Activated naive CD4-positive, alpha-beta T cell treated with anti-CD3 and anti-CD28 coated beads for 36 hours (primary cell): ENCODE data around the gene PRDM2. TPM values are rescaled to one million over a fixed set of nuclear protein-coding genes. Genes with fewer than 3 reads are reported as not detected.
A peak's percentile ranks its signal among the peaks of the same experiment; 100 is the strongest.

Experiments used
- CTCF ChIA-PET: fragments of 350-600 bp; sonication (Branson Sonifier 250); formaldehyde crosslinking; loops from one replicate; lab custom pipeline; 2021; ENCODE audit warnings: antibody characterized with exemption; lab: Charles Lee
- DNase-seq: peaks from one replicate; pipeline ENCODE4 v3.0.0-alpha.2; 2020
- H3K27ac Mint-ChIP-seq: one replicate; pipeline ENCODE4 v1.8.0; 2021; ENCODE audit warnings: mild to moderate bottlenecking, mixed read lengths
- H3K27me3 Mint-ChIP-seq: one replicate; pipeline ENCODE4 v1.8.0; 2021; ENCODE audit warnings: low read depth, mixed read lengths
- H3K36me3 Mint-ChIP-seq: one replicate; pipeline ENCODE4 v1.8.0; 2021; ENCODE audit warnings: low read depth, mixed read lengths
- H3K4me1 Mint-ChIP-seq: one replicate; pipeline ENCODE4 v1.8.0; 2021; ENCODE audit warnings: low read depth, mixed read lengths
- H3K4me3 Mint-ChIP-seq: one replicate; pipeline ENCODE4 v1.8.0; 2021; ENCODE audit warnings: mild to moderate bottlenecking, moderate library complexity, mixed read lengths
- H3K9me3 Mint-ChIP-seq: one replicate; pipeline ENCODE4 v1.8.0; 2021; ENCODE audit warnings: mixed read lengths
- intact Hi-C: fragments of 100-400 bp; cut with micrococcal nuclease; formaldehyde crosslinking; loops from one replicate; pipeline ENCODE4 v1.15.1; 2023
- total RNA-seq, 2 experiments: library from RNA; stranded (reverse); gene quantifications; one replicate each; pipeline ENCODE4 v1.2.3, GENCODE V29; 2021

PRDM2 gene
- total RNA-seq, 2 experiments from 2014 or later = 33.8 to 37.3 TPM

DNA sequence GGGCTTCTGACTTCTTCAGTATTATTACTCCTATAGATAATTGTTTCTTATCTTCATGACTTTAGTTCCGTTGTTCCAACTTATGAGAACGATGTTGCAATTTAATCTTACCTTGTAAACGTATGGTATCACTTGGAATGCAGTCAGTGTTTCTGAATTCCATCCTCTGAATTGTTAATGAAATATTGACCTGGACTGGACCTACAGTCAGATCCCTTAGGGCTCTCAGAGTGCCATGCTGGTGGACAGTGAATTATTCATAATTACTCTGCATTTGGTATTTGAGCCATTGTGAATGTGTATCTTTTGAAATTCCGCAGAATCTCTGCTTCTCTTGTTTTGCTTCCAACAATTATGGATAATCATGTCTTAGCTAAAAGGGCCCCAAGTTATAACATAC, 72.3 kb downstream of the PRDM2 start:
- H3K4me3 Mint-ChIP-seq = no peak overlapping the region
- DNase-seq = no peak
- intact Hi-C loops = no loop called here
- H3K27me3 Mint-ChIP-seq = no peaks in the 10 kb centered on the region
- H3K9me3 Mint-ChIP-seq = no peaks in the 10 kb centered on the region
- H3K27ac Mint-ChIP-seq = no peak overlapping the region
- CTCF ChIA-PET = interaction anchor here (0.8 to 1.1 kb wide), 2 partner anchors 11 to 47 kb away, joined by 3 read pairs; no protein-coding TSS in a partner anchor
- H3K4me1 Mint-ChIP-seq = peaks cover 29% of the 10 kb centered on the region
- H3K36me3 Mint-ChIP-seq = peaks cover 14% of the 10 kb centered on the region

DNA sequence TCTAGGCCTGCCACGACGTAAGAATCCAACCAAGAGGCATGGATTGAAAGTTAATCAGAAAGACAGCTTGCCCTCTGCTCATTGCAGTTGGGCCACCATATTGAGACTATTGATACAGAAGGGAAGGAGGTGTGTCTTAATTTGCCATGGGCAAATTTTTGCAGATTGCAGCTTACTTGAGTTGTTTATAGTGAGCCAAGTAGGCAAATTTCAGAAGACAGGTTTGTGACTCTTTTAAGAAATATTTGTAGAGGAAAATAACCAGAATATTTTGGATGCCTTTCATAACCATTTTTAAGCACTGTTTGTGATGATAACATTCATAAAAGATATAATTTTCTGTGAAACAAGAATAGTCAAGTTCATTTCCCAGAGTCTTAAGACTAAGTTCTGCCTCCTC, 74.1 kb downstream of the PRDM2 start:
- Mint-ChIP-seq H3K27me3 (no peaks in the 10 kb centered on the region), H3K27ac (no peak overlapping the region)

DNA sequence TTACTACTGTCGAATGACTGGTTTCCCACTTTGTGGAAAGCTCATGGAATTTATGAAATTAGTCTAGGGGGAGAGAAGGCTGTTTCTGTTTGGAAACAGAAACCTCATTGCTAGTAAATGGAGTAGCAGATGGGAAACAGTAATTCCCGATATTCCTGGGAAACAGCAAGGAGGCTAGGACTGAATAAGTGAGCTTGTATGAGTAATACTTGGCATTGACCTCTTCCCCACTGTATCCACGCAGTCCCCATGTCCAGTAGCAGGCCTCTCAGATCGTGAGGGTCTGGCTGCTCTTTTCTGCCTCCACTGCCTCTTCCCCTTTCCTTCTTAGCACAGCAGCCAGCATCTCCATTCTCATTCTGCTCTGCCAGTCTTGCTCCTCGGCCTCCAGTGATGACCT, 75.5 kb downstream of the PRDM2 start:
- no peak overlapping the region for H3K4me3 Mint-ChIP-seq
- CTCF ChIA-PET = no interaction called here
- intact Hi-C loops = no loop called here
- peaks cover 21% of the 10 kb centered on the region for H3K4me1 Mint-ChIP-seq
- H3K9me3 Mint-ChIP-seq = no peaks in the 10 kb centered on the region
- H3K27ac Mint-ChIP-seq = no peak overlapping the region
- H3K36me3 Mint-ChIP-seq = peaks cover 27% of the 10 kb centered on the region
- DNase-seq = no peak
- no peaks in the 10 kb centered on the region for H3K27me3 Mint-ChIP-seq

More for the DNA sequence above, 74.1 kb downstream of the PRDM2 start:
- peaks cover 23% of the 10 kb centered on the region for H3K4me1 Mint-ChIP-seq
- CTCF ChIA-PET = no interaction called here
- H3K9me3 Mint-ChIP-seq = no peaks in the 10 kb centered on the region
- intact Hi-C loops = no loop called here
- DNase-seq = no peak
- no peak overlapping the region for H3K4me3 Mint-ChIP-seq
- H3K36me3 Mint-ChIP-seq = peaks cover 19% of the 10 kb centered on the region

DNA sequence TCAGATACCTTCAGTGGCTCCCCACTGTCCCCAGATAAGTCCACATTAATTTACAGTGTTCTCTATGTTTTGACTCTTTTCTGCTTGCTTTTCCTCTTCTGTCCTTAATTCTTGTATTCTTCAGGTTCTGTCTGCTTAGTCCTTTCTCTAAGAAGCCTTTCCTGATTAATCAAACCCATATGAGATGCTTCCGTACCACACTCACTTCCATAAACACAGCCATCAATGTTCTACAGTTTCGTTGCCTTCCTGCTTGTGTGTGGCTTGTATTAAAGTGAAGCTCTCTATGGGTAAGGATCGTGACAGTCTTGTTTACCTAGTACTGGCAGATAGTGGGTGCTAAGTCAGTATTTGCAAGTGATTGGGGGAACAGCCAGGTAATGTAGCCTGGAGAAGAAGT, 75.9 kb downstream of the PRDM2 start:
- Mint-ChIP-seq H3K27me3 (no peaks in the 10 kb centered on the region), H3K4me3 (no peak overlapping the region), H3K9me3 (no peaks in the 10 kb centered on the region), H3K36me3 (peaks cover 26% of the 10 kb centered on the region), H3K27ac (no peak overlapping the region), H3K4me1 (peaks cover 21% of the 10 kb centered on the region)
- CTCF ChIA-PET = no interaction called here
- DNase-seq = no peak
- intact Hi-C loops = no loop called here

DNA sequence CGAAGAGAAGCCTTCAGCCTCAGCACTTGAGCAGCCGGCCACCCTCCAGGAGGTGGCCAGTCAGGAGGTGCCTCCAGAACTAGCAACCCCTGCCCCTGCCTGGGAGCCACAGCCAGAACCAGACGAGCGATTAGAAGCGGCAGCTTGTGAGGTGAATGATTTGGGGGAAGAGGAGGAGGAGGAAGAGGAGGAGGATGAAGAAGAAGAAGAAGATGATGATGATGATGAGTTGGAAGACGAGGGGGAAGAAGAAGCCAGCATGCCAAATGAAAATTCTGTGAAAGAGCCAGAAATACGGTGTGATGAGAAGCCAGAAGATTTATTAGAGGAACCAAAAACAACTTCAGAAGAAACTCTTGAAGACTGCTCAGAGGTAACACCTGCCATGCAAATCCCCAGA, 78.4 kb downstream of the PRDM2 start:
- no peak for DNase-seq
- Mint-ChIP-seq H3K27ac (no peak overlapping the region), H3K27me3 (no peaks in the 10 kb centered on the region), H3K9me3 (no peaks in the 10 kb centered on the region), H3K36me3 (peaks cover 39% of the 10 kb centered on the region), H3K4me1 (peaks cover 39% of the 10 kb centered on the region), H3K4me3 (no peak overlapping the region)
- intact Hi-C loops = no loop called here
- CTCF ChIA-PET = no interaction called here

DNA sequence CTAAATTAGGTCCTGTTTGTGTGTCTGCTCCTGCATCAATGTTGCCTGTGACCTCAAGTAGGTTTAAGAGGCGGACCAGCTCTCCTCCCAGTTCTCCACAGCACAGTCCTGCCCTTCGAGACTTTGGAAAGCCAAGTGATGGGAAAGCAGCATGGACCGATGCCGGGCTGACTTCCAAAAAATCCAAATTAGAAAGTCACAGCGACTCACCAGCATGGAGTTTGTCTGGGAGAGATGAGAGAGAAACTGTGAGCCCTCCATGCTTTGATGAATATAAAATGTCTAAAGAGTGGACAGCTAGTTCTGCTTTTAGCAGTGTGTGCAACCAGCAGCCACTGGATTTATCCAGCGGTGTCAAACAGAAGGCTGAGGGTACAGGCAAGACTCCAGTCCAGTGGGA, 79.9 kb downstream of the PRDM2 start:
- H3K27me3 Mint-ChIP-seq = no peaks in the 10 kb centered on the region
- CTCF ChIA-PET = no interaction called here
- peak overlapping the region; percentile 33 for H3K27ac Mint-ChIP-seq
- no peak overlapping the region for H3K4me3 Mint-ChIP-seq
- no peaks in the 10 kb centered on the region for H3K9me3 Mint-ChIP-seq
- no peak for DNase-seq
- intact Hi-C loops = no loop called here
- H3K4me1 Mint-ChIP-seq = peaks cover 48% of the 10 kb centered on the region
- H3K36me3 Mint-ChIP-seq = peaks cover 38% of the 10 kb centered on the region

DNA sequence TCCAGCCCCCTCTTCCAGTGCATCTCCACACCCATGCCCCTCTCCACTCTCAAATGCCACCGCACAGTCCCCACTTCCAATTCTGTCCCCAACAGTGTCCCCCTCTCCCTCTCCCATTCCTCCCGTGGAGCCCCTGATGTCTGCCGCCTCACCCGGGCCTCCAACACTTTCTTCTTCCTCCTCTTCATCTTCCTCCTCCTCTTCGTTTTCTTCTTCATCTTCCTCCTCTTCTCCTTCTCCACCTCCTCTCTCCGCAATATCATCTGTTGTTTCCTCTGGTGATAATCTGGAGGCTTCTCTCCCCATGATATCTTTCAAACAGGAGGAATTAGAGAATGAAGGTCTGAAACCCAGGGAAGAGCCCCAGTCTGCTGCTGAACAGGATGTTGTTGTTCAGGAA, 80.8 kb downstream of the PRDM2 start:
- intact Hi-C loops = no loop called here
- DNase-seq = no peak
- Mint-ChIP-seq H3K27me3 (no peaks in the 10 kb centered on the region), H3K27ac (peak overlapping the region; percentile 25), H3K4me3 (no peak overlapping the region), H3K36me3 (peaks cover 38% of the 10 kb centered on the region), H3K9me3 (no peaks in the 10 kb centered on the region), H3K4me1 (peaks cover 48% of the 10 kb centered on the region)
- CTCF ChIA-PET = no interaction called here

DNA sequence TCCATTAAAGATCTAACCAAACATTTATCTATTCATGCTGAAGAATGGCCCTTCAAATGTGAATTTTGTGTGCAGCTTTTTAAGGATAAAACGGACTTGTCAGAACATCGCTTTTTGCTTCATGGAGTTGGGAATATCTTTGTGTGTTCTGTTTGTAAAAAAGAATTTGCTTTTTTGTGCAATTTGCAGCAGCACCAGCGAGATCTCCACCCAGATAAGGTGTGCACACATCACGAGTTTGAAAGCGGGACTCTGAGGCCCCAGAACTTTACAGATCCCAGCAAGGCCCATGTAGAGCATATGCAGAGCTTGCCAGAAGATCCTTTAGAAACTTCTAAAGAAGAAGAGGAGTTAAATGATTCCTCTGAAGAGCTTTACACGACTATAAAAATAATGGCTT, 81.2 kb downstream of the PRDM2 start:
- peak overlapping the region; percentile 25 for H3K27ac Mint-ChIP-seq
- peaks cover 49% of the 10 kb centered on the region for H3K4me1 Mint-ChIP-seq
- peaks cover 41% of the 10 kb centered on the region for H3K36me3 Mint-ChIP-seq
- no peaks in the 10 kb centered on the region for H3K9me3 Mint-ChIP-seq
- no peaks in the 10 kb centered on the region for H3K27me3 Mint-ChIP-seq
- no peak overlapping the region for H3K4me3 Mint-ChIP-seq
- intact Hi-C loops = no loop called here
- CTCF ChIA-PET = interaction anchor here (2.7 kb wide), 1 partner anchor 32 kb away, joined by 11 read pairs; no protein-coding TSS in a partner anchor
- no peak for DNase-seq

DNA sequence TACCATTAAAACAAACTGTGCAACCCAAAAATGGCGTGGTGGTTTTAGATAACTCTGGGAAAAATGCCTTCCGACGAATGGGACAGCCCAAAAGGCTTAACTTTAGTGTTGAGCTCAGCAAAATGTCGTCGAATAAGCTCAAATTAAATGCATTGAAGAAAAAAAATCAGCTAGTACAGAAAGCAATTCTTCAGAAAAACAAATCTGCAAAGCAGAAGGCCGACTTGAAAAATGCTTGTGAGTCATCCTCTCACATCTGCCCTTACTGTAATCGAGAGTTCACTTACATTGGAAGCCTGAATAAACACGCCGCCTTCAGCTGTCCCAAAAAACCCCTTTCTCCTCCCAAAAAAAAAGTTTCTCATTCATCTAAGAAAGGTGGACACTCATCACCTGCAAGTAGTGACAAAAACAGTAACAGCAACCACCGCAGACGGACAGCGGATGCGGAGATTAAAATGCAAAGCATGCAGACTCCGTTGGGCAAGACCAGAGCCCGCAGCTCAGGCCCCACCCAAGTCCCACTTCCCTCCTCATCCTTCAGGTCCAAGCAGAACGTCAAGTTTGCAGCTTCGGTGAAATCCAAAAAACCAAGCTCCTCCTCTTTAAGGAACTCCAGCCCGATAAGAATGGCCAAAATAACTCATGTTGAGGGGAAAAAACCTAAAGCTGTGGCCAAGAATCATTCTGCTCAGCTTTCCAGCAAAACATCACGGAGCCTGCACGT, 82.1 kb downstream of the PRDM2 start:
- no peaks in the 10 kb centered on the region for H3K27me3 Mint-ChIP-seq
- peaks cover 50% of the 10 kb centered on the region for H3K4me1 Mint-ChIP-seq
- no peak overlapping the region for H3K4me3 Mint-ChIP-seq
- peak overlapping the region; percentile 21 for H3K27ac Mint-ChIP-seq
- peak; percentile 18 for DNase-seq
- H3K9me3 Mint-ChIP-seq = no peaks in the 10 kb centered on the region
- intact Hi-C loops = no loop called here
- CTCF ChIA-PET = interaction anchor here (0.9 to 2.7 kb wide), 3 partner anchors 15 to 32 kb away, joined by 3 to 11 read pairs (median 4); no protein-coding TSS in a partner anchor
- H3K36me3 Mint-ChIP-seq = peaks cover 43% of the 10 kb centered on the region

DNA sequence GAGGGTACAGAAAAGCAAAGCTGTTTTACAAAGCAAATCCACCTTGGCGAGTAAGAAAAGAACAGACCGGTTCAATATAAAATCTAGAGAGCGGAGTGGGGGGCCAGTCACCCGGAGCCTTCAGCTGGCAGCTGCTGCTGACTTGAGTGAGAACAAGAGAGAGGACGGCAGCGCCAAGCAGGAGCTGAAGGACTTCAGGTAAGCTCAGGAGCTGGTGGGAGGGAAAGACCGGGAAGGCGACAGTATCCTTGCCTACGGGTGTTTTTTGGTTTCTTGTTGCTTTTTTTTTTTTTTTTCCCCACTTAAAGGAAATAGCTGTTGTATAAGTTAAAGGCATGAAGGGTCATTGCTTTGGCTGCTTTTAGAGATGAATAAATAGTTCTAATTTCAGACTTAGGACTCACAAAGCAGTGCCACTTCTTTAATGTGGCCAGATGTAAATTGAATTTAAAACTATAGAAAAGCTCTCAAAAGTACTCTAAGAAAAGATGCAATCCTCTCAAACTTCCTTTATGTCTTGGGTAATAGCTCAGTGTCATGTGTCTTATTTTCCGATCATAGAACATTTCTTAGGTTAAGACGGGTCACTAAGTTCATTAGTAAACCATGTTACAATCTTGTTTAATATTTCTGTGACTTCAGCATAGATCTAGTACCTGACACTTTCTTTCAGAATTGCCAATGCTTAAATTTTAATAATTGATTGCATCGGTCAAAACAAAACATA, 82.8 kb downstream of the PRDM2 start:
- Mint-ChIP-seq H3K4me3 (no peak overlapping the region), H3K36me3 (peaks cover 43% of the 10 kb centered on the region), H3K9me3 (no peaks in the 10 kb centered on the region), H3K27ac (no peak overlapping the region), H3K4me1 (peaks cover 53% of the 10 kb centered on the region), H3K27me3 (no peaks in the 10 kb centered on the region)
- intact Hi-C loops = no loop called here
- CTCF ChIA-PET = interaction anchor here (0.9 to 2.7 kb wide), 4 partner anchors 10 to 31 kb away, joined by 3 to 11 read pairs (median 4); no protein-coding TSS in a partner anchor
- no peak for DNase-seq

DNA sequence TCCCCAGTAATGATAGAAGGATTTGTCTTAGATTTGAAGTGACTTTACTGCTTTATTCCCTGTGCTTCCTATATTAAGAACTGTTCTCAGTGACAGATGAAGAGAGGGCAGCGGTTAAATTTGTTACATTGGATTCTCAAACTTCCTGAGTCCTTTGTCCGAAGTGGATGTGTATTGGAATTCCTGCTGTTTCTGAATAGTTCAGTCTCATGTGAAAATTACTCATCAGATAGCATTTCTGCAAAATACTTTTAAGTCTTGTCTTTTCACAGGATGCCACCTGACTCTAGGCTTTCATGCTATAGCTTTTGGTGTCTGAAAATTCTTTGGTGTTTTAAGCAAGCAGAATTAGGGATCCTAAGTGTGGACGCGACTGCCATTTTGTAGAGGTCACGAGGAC, 83.6 kb downstream of the PRDM2 start:
- Mint-ChIP-seq H3K4me3 (no peak overlapping the region), H3K36me3 (peaks cover 40% of the 10 kb centered on the region), H3K9me3 (no peaks in the 10 kb centered on the region), H3K4me1 (peaks cover 55% of the 10 kb centered on the region), H3K27me3 (no peaks in the 10 kb centered on the region), H3K27ac (no peak overlapping the region)
- intact Hi-C loops = no loop called here
- DNase-seq = no peak
- CTCF ChIA-PET = interaction anchor here (0.9 to 2.7 kb wide), 4 partner anchors 11 to 81 kb away, joined by 3 to 11 read pairs (median 4); no protein-coding TSS in a partner anchor

DNA sequence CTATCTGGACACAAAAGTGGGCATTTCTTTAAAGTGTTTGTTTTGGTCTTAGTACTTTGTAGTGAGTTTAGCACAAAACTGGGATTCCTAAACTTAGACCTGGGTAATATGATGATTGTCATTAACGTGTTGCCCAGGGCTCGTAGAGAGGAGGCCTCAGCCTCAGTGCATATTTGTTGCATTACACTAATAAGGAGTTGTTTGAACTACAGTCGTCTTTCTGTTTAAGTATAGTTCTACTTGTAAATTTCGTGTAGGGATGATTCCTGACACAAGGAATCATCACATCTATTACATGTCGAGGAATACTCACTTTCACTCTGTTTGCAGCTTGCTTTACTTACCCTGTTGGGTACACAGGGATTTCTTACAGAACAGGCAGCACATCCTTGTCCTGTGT, 85.0 kb downstream of the PRDM2 start:
- intact Hi-C loops = no loop called here
- Mint-ChIP-seq H3K36me3 (peaks cover 36% of the 10 kb centered on the region), H3K4me3 (no peak overlapping the region), H3K9me3 (no peaks in the 10 kb centered on the region), H3K4me1 (peaks cover 65% of the 10 kb centered on the region), H3K27me3 (no peaks in the 10 kb centered on the region), H3K27ac (no peak overlapping the region)
- CTCF ChIA-PET = no interaction called here
- DNase-seq = no peak
